A673 (cell line): ENCODE measurements around the gene KIAA1614. TPM values are rescaled to one million over a fixed set of nuclear protein-coding genes. Genes with fewer than 3 reads are reported as not detected.

Source experiments
- BruUV-seq: library from RNA; stranded (reverse); fragments of 400-500 nt; replicated peaks from 2 replicates; lab custom pipeline; 2021; lab: Mats Ljungman, UMichigan
- CTCF ChIA-PET: fragments of 300-600 bp; sonication (Branson Sonifier 250); formaldehyde crosslinking; loops from one replicate; lab custom pipeline; 2022; ENCODE audit warnings: antibody characterized with exemption; lab: Charles Lee
- POLR2A ChIA-PET: fragments of 300-600 bp; sonication (Branson Sonifier 250); formaldehyde crosslinking; loops from one replicate; lab custom pipeline; 2022; ENCODE audit warnings: antibody characterized with exemption; ENCODE audit not compliant: low non-redundant PET; lab: Charles Lee
- DNase-seq: peaks from one replicate; pipeline ENCODE4 v3.0.0-alpha.2; 2015; ENCODE audit warnings: low spot score
- H3K27ac ChIP-seq: fragments of 200-600 bp; sonication (generic); 2 replicates; pipeline ENCODE4 v1.5.1; 2016; ENCODE audit warnings: mixed run types, low read depth, mild to moderate bottlenecking, mixed read lengths, antibody characterized with exemption, low read length; ENCODE audit not compliant: poor library complexity, severe bottlenecking
- H3K27me3 ChIP-seq: fragments of 200-600 bp; sonication (generic); replicated peaks from 2 replicates; pipeline ENCODE4 v1.6.1; 2017; ENCODE audit warnings: mixed run types, low read depth, mild to moderate bottlenecking, mixed read lengths, antibody characterized with exemption, low read length; ENCODE audit not compliant: insufficient read depth, poor library complexity
- H3K36me3 ChIP-seq: fragments of 200-600 bp; sonication (generic); 2 replicates; pipeline ENCODE4 v1.6.1; 2016; ENCODE audit warnings: mixed run types, mild to moderate bottlenecking, mixed read lengths, antibody characterized with exemption, low read length; ENCODE audit not compliant: insufficient read depth, poor library complexity, severe bottlenecking
- H3K4me1 ChIP-seq: fragments of 200-600 bp; sonication (generic); 2 replicates; pipeline ENCODE4 v1.6.1; 2017; ENCODE audit warnings: mixed run types, mild to moderate bottlenecking, mixed read lengths, antibody characterized with exemption, low read length; ENCODE audit not compliant: insufficient read depth, poor library complexity, severe bottlenecking
- H3K4me3 ChIP-seq: fragments of 200-600 bp; sonication (generic); 2 replicates; pipeline ENCODE4 v1.5.1; 2016; ENCODE audit warnings: low read depth, mixed run types, mild to moderate bottlenecking, mixed read lengths, low read length; ENCODE audit not compliant: poor library complexity, severe bottlenecking
- H3K9me3 ChIP-seq: fragments of 200-600 bp; sonication (generic); 2 replicates; pipeline ENCODE4 v1.6.1; 2016; ENCODE audit warnings: mixed run types, low read depth, mild to moderate bottlenecking, mixed read lengths, antibody characterized with exemption, low read length; ENCODE audit not compliant: poor library complexity, severe bottlenecking
- CTCF ChIP-seq: fragments of 300-800, 200-600 bp; sonication (generic); conservative IDR thresholded peaks from 2 replicates; pipeline ENCODE4 v1.5.1; 2017; ENCODE audit warnings: low read depth, mild to moderate bottlenecking, antibody characterized with exemption, low read length, moderate library complexity, mixed read lengths
- EZH2 ChIP-seq: fragments of 200-600 bp; sonication (generic); IDR thresholded peaks from 2 replicates; pipeline ENCODE4 v1.6.1; 2017; ENCODE audit warnings: borderline replicate concordance, low read depth, mild to moderate bottlenecking, mixed read lengths, antibody characterized with exemption, low read length; ENCODE audit not compliant: poor library complexity, severe bottlenecking
- intact Hi-C: fragments of 100-400 bp; cut with micrococcal nuclease; formaldehyde crosslinking; loops from one replicate; pipeline ENCODE4 v1.10.0; 2022; ENCODE audit not compliant: unreplicated experiment
- total RNA-seq: library from RNA; stranded (reverse); gene quantifications from 2 replicates; pipeline ENCODE4 v1.2.3, GENCODE V29; 2021

Gene KIAA1614
- total RNA-seq, 1 experiment from 2014 or later, result 0.67 TPM

- POLR2A ChIA-PET, result no interaction called here
- no TSS peak for BruUV-seq
Measured at GRCh38 chr1:180933141-180933540, 20.4 kb downstream of the KIAA1614 start.

GRCh38 chr1:180934563-180934962 is 21.9 kb downstream of the KIAA1614 start:
- no TSS peak for BruUV-seq
- Histone ChIP-seq H3K9me3 (no peaks in the 10 kb centered on the region), H3K36me3 (no peaks in the 10 kb centered on the region), H3K4me3 (no peak overlapping the region), H3K27ac (no peak overlapping the region), H3K27me3 (no peaks in the 10 kb centered on the region), H3K4me1 (no peaks in the 10 kb centered on the region)
- ChIA-PET CTCF (no interaction called here), POLR2A (no interaction called here)
- no peak for DNase-seq
- intact Hi-C loops, result no loop called here
- TF ChIP-seq EZH2 (no peak), CTCF (no peak)

More at GRCh38 chr1:180933141-180933540, 20.4 kb downstream of the KIAA1614 start:
- no peaks in the 10 kb centered on the region for H3K27me3 ChIP-seq
- no peak overlapping the region for H3K4me3 ChIP-seq
- no peak overlapping the region for H3K27ac ChIP-seq
- no peak for DNase-seq
- CTCF ChIA-PET, result no interaction called here
- H3K36me3 ChIP-seq, result no peaks in the 10 kb centered on the region
- intact Hi-C loops, result no loop called here
- no peaks in the 10 kb centered on the region for H3K9me3 ChIP-seq
- peaks cover 8% of the 10 kb centered on the region for H3K4me1 ChIP-seq
- TF ChIP-seq CTCF (0 out of 2 replicates have a peak, but pooled peaks have one; percentile 17), EZH2 (no peak)

GRCh38 chr1:180935326-180936109 is 22.8 kb downstream of the KIAA1614 start:
- DNase-seq, result no peak
- H3K4me1 ChIP-seq, result no peaks in the 10 kb centered on the region
- H3K27ac ChIP-seq, result no peak overlapping the region
- no peak overlapping the region for H3K4me3 ChIP-seq
- H3K9me3 ChIP-seq, result no peaks in the 10 kb centered on the region
- ChIA-PET CTCF (no interaction called here), POLR2A (no interaction called here)
- intact Hi-C loops, result no loop called here
- no peaks in the 10 kb centered on the region for H3K27me3 ChIP-seq
- BruUV-seq, result no TSS peak
- no peaks in the 10 kb centered on the region for H3K36me3 ChIP-seq
- TF ChIP-seq CTCF, result no peak
- no peak for TF ChIP-seq EZH2
